ENCODE data around the gene LRFN2.

LRFN2 gene

DNA sequence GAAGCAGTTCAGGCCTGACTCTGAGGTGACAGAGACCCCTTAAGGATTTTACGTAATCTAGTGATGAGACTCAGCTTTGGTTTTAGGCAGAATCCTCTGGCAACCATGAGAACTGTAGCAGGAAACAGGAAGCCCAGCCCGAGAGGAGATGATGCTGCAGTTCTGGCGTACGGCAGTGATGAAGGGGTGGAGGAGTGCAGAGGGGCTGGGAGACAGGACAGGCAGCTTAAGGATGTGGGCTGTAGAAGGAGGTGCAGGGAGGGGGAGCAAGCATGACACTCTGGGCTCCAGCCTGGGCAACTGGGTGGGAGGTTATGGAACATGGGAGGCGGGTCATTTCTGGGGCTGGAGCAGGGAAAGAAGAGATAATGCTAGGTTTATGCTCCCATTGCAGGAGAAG lies 67.1 kb downstream of the LRFN2 start:
- Histone ChIP-seq H3K4me2 (ENCODE audit: low read length) (no peak overlapping the region), H3K4me1 (peaks cover 16% of the 10 kb centered on the region), H3K79me2 (no peaks in the 10 kb centered on the region), H3K36me3 (ENCODE audit: control insufficient read depth, insufficient read depth, low read length) (no peaks in the 10 kb centered on the region), H3K9me3 (ENCODE audit: control insufficient read depth, low read length) (no peaks in the 10 kb centered on the region), H3K27me3 (ENCODE audit: control insufficient read depth, insufficient read depth, low read length) (no peaks in the 10 kb centered on the region), H3K27ac (no peak overlapping the region), H3K9ac (no peak overlapping the region), H3K4me3 (ENCODE audit: low read depth, low read length) (no peak overlapping the region), H2AFZ (peak overlapping the region; percentile 73)
- TF ChIP-seq, protein P1, sequence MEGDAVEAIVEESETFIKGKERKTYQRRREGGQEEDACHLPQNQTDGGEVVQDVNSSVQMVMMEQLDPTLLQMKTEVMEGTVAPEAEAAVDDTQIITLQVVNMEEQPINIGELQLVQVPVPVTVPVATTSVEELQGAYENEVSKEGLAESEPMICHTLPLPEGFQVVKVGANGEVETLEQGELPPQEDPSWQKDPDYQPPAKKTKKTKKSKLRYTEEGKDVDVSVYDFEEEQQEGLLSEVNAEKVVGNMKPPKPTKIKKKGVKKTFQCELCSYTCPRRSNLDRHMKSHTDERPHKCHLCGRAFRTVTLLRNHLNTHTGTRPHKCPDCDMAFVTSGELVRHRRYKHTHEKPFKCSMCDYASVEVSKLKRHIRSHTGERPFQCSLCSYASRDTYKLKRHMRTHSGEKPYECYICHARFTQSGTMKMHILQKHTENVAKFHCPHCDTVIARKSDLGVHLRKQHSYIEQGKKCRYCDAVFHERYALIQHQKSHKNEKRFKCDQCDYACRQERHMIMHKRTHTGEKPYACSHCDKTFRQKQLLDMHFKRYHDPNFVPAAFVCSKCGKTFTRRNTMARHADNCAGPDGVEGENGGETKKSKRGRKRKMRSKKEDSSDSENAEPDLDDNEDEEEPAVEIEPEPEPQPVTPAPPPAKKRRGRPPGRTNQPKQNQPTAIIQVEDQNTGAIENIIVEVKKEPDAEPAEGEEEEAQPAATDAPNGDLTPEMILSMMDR (IDR thresholded peaks at IDR 0.05): no peak

DNA sequence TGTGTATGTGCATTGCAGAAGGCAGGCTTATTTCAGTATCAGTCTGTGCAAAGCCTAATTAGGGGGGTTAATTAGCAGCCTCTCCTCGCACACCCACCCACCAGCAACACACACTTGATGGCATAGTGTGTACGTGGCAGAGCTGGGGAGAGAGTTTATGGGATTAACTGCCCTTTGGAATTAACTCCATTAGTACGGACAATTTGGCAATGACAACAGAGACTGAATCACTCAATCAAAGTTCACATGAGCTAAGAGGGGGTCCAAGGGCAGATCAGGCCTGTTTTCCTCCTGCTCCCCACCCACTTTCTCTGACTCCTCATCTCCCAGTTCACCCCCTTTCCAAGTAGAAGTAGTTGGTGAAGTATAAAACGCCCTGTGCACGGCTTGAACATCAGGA lies 69.5 kb downstream of the LRFN2 start:
- no peak overlapping the region for H3K27ac ChIP-seq
- H3K4me3 ChIP-seq (ENCODE audit: low read depth, low read length): no peak overlapping the region
- no peaks in the 10 kb centered on the region for H3K36me3 ChIP-seq (ENCODE audit: control insufficient read depth, insufficient read depth, low read length)
- TF ChIP-seq, protein P1 (IDR thresholded peaks at IDR 0.05): no peak
- no peak overlapping the region for H3K4me2 ChIP-seq (ENCODE audit: low read length)
- peaks cover 16% of the 10 kb centered on the region for H3K4me1 ChIP-seq
- no peaks in the 10 kb centered on the region for H3K79me2 ChIP-seq
- no peak overlapping the region for H2AFZ ChIP-seq
- no peaks in the 10 kb centered on the region for H3K27me3 ChIP-seq (ENCODE audit: control insufficient read depth, insufficient read depth, low read length)
- H3K9ac ChIP-seq: no peak overlapping the region
- H3K9me3 ChIP-seq (ENCODE audit: control insufficient read depth, low read length): no peaks in the 10 kb centered on the region

DNA sequence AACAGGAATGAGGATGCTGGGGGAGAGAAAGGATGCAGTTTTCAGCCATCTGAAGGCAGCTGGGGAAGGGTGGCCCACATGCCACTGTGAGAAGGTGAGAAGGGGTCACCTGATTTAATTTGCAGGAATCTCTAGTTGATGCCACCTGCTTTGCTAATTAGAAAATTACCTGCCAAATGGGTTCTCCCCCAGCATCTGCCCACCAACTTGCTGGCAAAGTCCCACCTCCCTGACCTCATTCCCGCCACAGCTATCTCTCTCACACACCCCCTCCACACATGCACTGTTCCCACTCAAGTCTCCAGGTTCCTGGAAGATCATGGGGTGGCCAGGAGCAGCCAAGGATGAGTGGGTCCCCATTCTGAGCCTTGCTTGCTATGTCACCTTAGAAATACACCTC lies 70.7 kb downstream of the LRFN2 start:
- Histone ChIP-seq H3K4me3 (ENCODE audit: low read depth, low read length) (no peak overlapping the region), H3K27me3 (ENCODE audit: control insufficient read depth, insufficient read depth, low read length) (no peaks in the 10 kb centered on the region), H3K4me2 (ENCODE audit: low read length) (no peak overlapping the region), H2AFZ (no peak overlapping the region), H3K4me1 (peaks cover 14% of the 10 kb centered on the region), H3K27ac (no peak overlapping the region), H3K9ac (no peak overlapping the region), H3K36me3 (ENCODE audit: control insufficient read depth, insufficient read depth, low read length) (no peaks in the 10 kb centered on the region), H3K9me3 (ENCODE audit: control insufficient read depth, low read length) (no peaks in the 10 kb centered on the region), H3K79me2 (no peaks in the 10 kb centered on the region)
- TF ChIP-seq, protein P1 (IDR thresholded peaks at IDR 0.05): no peak

DNA sequence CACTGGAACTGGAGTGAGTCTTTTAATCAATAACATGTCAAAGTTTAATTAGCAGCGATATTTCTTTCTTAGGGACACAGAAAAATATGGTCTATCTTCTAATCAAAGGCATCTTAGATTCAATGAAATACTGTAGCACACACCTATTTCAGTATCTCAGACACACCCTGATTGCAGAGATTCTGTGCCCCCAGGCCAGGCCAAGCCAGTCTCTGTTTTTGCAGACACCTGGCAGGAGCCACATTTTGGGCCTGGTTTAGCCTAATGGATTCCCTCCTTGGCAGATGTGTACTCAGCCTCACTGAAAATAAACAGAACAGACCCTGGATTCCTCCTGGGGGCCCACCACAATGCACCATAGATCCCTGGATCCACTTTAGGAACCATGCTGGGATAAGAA lies 74.8 kb downstream of the LRFN2 start:
- Histone ChIP-seq H2AFZ (peak overlapping the region; percentile 81), H3K4me1 (peaks cover 44% of the 10 kb centered on the region), H3K79me2 (no peaks in the 10 kb centered on the region), H3K9me3 (ENCODE audit: control insufficient read depth, low read length) (no peaks in the 10 kb centered on the region), H3K9ac (no peak overlapping the region), H3K4me3 (ENCODE audit: low read depth, low read length) (no peak overlapping the region), H3K27ac (peak overlapping the region; percentile 22), H3K4me2 (ENCODE audit: low read length) (no peak overlapping the region), H3K36me3 (ENCODE audit: control insufficient read depth, insufficient read depth, low read length) (no peaks in the 10 kb centered on the region), H3K27me3 (ENCODE audit: control insufficient read depth, insufficient read depth, low read length) (no peaks in the 10 kb centered on the region)
- TF ChIP-seq, protein P1 (IDR thresholded peaks at IDR 0.05): no peak

DNA sequence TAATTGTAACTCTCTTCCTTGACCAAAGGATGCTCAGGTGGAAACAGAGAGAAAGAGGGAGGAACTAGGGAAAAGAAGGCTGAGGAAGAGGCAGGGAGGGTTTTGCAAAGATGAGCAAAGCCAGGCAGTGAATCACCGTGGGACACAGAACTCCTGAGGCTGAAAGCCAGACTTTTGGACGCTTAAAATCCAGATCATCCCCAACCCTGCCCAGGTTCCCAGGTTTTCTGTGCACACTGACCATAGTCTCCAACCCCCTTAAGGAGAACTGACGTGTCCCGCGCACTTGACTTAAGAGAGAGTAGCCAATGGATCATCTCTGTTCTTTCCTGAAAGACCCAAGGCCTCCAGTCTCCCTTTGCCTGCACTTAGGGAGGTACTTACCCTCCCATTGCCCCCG lies 75.3 kb downstream of the LRFN2 start:
- peak overlapping the region; percentile 86 for H3K27ac ChIP-seq
- no peaks in the 10 kb centered on the region for H3K79me2 ChIP-seq
- H3K4me2 ChIP-seq (ENCODE audit: low read length): no peak overlapping the region
- H3K27me3 ChIP-seq (ENCODE audit: control insufficient read depth, insufficient read depth, low read length): no peaks in the 10 kb centered on the region
- H2AFZ ChIP-seq: peak overlapping the region; percentile 81
- peaks cover 48% of the 10 kb centered on the region for H3K4me1 ChIP-seq
- no peaks in the 10 kb centered on the region for H3K9me3 ChIP-seq (ENCODE audit: control insufficient read depth, low read length)
- H3K4me3 ChIP-seq (ENCODE audit: low read depth, low read length): no peak overlapping the region
- TF ChIP-seq, protein P1 (IDR thresholded peaks at IDR 0.05): no peak
- no peaks in the 10 kb centered on the region for H3K36me3 ChIP-seq (ENCODE audit: control insufficient read depth, insufficient read depth, low read length)
- no peak overlapping the region for H3K9ac ChIP-seq

Measured in parathyroid adenoma (tissue), 2 donors.